Measurements from ENCODE around the gene ICOSLG. TPM values are rescaled to one million over a fixed set of nuclear protein-coding genes. Genes with fewer than 3 reads are reported as not detected.
"Not testable (repeated sequence)": the region's sequence is repeated elsewhere in the genome, so short reads cannot be mapped to it uniquely, and the experiment has no call there.

Gene ICOSLG
- total RNA-seq, 6 donors from 2014 or later, result 1.8 to 16.4 (median 9.0) TPM

DNA sequence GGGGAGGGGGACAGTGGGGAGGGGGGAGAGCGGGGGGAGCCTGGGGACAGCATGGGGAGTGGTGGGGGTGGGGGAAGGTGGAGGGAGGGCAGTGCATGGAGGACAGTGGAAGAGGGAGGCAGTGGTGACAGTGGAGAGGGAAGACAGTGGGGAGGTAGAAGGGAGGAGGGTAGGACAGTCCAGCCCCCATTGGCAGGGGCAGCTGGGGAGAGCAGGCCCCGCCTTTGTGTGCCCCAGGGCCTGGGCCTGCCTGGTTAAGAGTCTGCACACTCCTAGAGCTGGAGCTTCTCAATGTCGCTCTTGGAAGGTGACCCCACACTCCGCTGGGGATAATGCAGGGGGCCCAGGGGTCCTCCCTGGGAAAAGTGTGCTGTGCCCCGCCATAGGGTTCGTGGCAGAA, 15.1 kb downstream of the ICOSLG start:
- not testable (repeated sequence) for ATAC-seq (ENCODE audit: low FRiP score in 2 of 2); H3K27ac ChIP-seq; H3K4me1 ChIP-seq; H3K36me3 ChIP-seq; H3K4me3 ChIP-seq; H3K27me3 ChIP-seq; DNase-seq; H3K9me3 ChIP-seq
- WGBS, 2 donors, result no CpG with 5 or more reads among the region's 6 CpGs

DNA sequence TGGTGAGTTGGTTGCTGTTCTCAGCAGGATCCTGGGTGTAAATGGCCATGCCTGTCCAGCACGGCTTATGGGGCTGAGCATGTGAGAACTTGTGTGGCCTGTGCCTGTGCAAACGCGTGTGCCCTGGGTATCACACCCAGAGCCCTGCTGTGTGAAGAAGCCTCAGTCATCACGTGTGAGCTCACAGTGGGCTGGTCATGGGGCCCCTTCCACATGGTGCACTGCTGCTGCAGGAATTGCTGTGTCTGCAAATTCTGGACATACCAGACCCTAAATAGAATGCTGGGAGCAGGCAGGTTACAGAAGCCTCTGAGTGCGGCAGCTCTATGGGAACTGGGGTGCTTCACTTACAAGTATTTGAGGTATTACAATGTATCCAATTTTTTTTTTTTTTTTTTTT, 17.4 kb downstream of the ICOSLG start:
- H3K27me3 ChIP-seq; ATAC-seq (ENCODE audit: low FRiP score in 2 of 2); H3K27ac ChIP-seq; H3K4me1 ChIP-seq; DNase-seq; H3K4me3 ChIP-seq; H3K36me3 ChIP-seq; H3K9me3 ChIP-seq: not testable (repeated sequence)
- no CpG with 5 or more reads among the region's 5 CpGs for WGBS, 2 donors

- not testable (repeated sequence) for H3K36me3 ChIP-seq; H3K4me3 ChIP-seq; H3K27me3 ChIP-seq; H3K9me3 ChIP-seq; DNase-seq; ATAC-seq (ENCODE audit: low FRiP score in 2 of 2); H3K27ac ChIP-seq; H3K4me1 ChIP-seq
- WGBS, 2 donors, result no CpG with 5 or more reads among the region's 18 CpGs
Observed at GRCh38 chr21:44220674-44221073, 20.1 kb downstream of the ICOSLG start.

- not testable (repeated sequence) for H3K4me1 ChIP-seq; DNase-seq; ATAC-seq (ENCODE audit: low FRiP score in 2 of 2); H3K4me3 ChIP-seq; H3K27ac ChIP-seq; H3K9me3 ChIP-seq; H3K36me3 ChIP-seq; H3K27me3 ChIP-seq
- WGBS, 2 donors, result no CpG with 5 or more reads among the region's 8 CpGs
Observed at GRCh38 chr21:44218461-44218860, 22.3 kb downstream of the ICOSLG start.

DNA sequence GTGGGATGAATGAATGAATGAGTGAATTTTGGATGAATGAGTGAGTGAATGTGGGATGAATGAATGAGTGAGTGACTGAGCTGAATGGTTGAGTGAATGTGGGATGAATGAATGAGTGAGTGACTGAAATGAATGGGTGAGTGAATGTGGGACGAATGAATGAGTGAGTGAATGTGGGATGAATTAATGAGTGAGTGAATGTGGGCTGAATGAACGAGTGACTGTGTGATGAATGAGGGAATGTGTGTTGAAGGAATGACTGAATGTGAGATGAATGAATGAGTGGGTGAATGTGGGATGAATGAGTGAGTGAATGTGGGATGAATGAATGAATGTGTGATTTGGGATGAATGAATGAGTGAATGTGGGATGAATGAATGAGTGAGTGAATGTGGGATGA, 28.8 kb downstream of the ICOSLG start:
- not testable (repeated sequence) for H3K27ac ChIP-seq; H3K9me3 ChIP-seq; ATAC-seq (ENCODE audit: low FRiP score in 2 of 2); H3K4me1 ChIP-seq; H3K27me3 ChIP-seq; H3K4me3 ChIP-seq; DNase-seq; H3K36me3 ChIP-seq
- WGBS, 2 donors, result 60 to 91% methylated on average over 1 to 2 of the region's 2 CpGs

- H3K36me3 ChIP-seq; H3K4me1 ChIP-seq; ATAC-seq (ENCODE audit: low FRiP score in 2 of 2); H3K4me3 ChIP-seq; H3K27ac ChIP-seq; DNase-seq; H3K27me3 ChIP-seq; H3K9me3 ChIP-seq: not testable (repeated sequence)
- 89% methylated on average over 3 of the region's 3 CpGs; no CpG with 5 or more reads in 1 of the 2 donors for WGBS, 2 donors
Observed at GRCh38 chr21:44211574-44211973, 29.2 kb downstream of the ICOSLG start.

- DNase-seq, H3K4me3 ChIP-seq, H3K27ac ChIP-seq, H3K36me3 ChIP-seq, H3K4me1 ChIP-seq, H3K27me3 ChIP-seq, H3K9me3 ChIP-seq: not testable (repeated sequence)
- peak in 1 of 2 donors; percentile 88 for ATAC-seq (ENCODE audit: low FRiP score in 2 of 2)
- WGBS, 2 donors, result no CpG with 5 or more reads among the region's 15 CpGs
Observed at GRCh38 chr21:44207860-44208646, 32.7 kb downstream of the ICOSLG start.

GRCh38 chr21:44206698-44207676, 33.8 kb downstream of the ICOSLG start:
- no CpG with 5 or more reads among the region's 33 CpGs for WGBS, 2 donors
- H3K36me3 ChIP-seq, H3K27ac ChIP-seq, H3K9me3 ChIP-seq, H3K4me1 ChIP-seq, DNase-seq, H3K27me3 ChIP-seq, H3K4me3 ChIP-seq: not testable (repeated sequence)
- peak; percentile 24 to 52 for ATAC-seq (ENCODE audit: low FRiP score in 2 of 2)

GRCh38 chr21:44206187-44206586, 34.6 kb downstream of the ICOSLG start:
- not testable (repeated sequence) for H3K27ac ChIP-seq, H3K27me3 ChIP-seq, H3K4me1 ChIP-seq, H3K4me3 ChIP-seq, H3K9me3 ChIP-seq, DNase-seq, H3K36me3 ChIP-seq
- peak in 1 of 2 donors; percentile 34 for ATAC-seq (ENCODE audit: low FRiP score in 2 of 2)
- no CpG with 5 or more reads among the region's 24 CpGs for WGBS, 2 donors

DNA sequence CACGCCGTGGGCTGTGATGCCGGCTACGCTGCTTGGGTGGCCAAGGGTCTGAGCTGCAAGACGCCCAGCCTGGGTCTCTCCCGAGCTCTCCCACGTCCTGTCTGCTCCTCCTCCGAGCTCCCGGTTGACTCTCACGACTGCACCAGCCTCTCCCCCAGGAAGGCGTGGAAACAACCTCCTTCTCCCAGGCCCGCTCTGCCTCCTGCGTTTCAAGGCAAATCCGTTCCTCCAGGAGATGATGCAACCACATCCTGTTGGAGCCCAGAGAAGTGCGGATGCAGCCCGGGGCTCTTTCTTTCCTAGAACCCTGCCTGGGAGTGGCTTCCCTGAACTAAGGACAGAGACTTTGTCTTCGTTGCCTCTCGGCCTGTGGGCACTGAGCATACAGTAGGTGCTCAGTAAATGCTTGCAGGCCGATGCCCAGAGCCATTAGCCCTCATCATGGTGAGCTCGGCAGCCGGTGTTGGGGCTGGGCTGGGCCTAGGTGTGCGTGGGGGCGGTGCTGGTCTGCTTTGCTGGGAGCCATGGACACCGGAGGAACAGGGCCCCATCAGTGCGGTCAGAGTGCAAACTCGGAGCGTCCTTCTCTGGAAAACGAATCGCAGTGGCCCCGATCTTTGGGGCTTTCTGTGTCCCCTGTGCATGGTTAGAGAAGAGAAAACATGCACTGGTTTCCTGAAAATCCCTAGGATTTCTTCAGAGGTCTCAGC, 38.0 kb downstream of the ICOSLG start:
- not testable (repeated sequence) for H3K27me3 ChIP-seq, H3K4me3 ChIP-seq, H3K36me3 ChIP-seq, H3K27ac ChIP-seq, DNase-seq, H3K9me3 ChIP-seq, H3K4me1 ChIP-seq
- ATAC-seq (ENCODE audit: low FRiP score in 2 of 2), result peak in 1 of 2 donors; percentile 55
- no CpG with 5 or more reads among the region's 30 CpGs for WGBS, 2 donors

- WGBS, 2 donors, result 93 to 95% methylated on average over 6 to 11 of the region's 11 CpGs
- not testable (repeated sequence) for H3K27ac ChIP-seq; H3K27me3 ChIP-seq; H3K4me1 ChIP-seq; H3K4me3 ChIP-seq; DNase-seq; ATAC-seq (ENCODE audit: low FRiP score in 2 of 2); H3K36me3 ChIP-seq; H3K9me3 ChIP-seq
Observed at GRCh38 chr21:44199997-44200396, 40.7 kb downstream of the ICOSLG start.

Measured in upper lobe of left lung (tissue), 6 donors.